Adrenal gland (tissue), 5 donors: ENCODE data around the gene CDC42SE1.
A peak's percentile ranks its signal among the peaks of the same experiment; 100 is the strongest.

Experiments used
- CTCF ChIP-seq, 6 experiments: fragments of 450-650 bp in 4 of 6; fragments of 200-600 bp in 2 of 6; sonication (generic) in 1 of 6; IDR thresholded peaks; 1 replicate in 5 of 6; 2 replicates in 1 of 6; pipeline versions ENCODE4 v1.5.1 to v1.8.0; 2016 to 2021; ENCODE audit warnings: antibody characterized with exemption in 6 of 6, mild to moderate bottlenecking in 2 of 6, moderate library complexity in 1 of 6
- POLR2A ChIP-seq, 2 donors: fragments of 450-650 bp; IDR thresholded peaks; one replicate each; pipeline ENCODE4 v1.6.1; 2017; ENCODE audit warnings: antibody characterized with exemption in 2 of 2, mild to moderate bottlenecking in 2 of 2, moderate library complexity in 1 of 2
- donor health status: DM: no; HTN: no; CAD: no.

DNA sequence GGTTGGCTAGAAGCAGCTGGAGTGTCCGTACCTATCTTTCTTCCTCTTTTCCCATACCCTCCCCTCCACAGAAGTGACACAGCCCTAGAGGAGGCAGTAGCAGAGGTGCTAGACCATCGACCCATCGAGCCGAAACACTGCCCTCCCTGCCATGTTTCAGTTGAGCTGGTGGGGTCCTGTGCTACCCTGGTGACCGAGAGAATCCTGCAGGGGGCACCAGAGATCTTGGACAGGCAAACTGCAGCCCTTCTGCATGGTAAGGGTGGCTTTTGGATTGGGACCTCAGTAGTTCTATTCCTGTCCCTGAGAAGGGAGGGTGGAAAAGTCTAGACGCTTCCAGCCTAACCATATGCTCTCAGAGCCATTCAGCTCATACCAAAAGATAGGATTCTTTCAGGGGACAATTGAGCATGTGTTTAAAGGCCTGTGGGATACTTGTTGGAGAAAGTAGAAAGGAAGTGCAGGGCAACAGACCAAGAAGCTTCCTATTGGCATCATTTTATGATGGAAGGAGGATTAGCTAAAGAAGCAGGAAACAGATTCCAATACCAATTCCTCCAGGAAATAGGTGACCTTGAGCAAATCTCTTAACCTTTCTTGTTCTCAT is 34.8 kb downstream of the CDC42SE1 start:
- TF ChIP-seq CTCF (IDR thresholded peaks at IDR 0.05) (peak; percentile 61 to 85 (median 74)), POLR2A (IDR thresholded peaks at IDR 0.05) (no peak)
